Islet precursor cell (in vitro differentiated cells): ENCODE measurements around the gene PARP14.
"Not testable (repeated sequence)": the region's sequence is repeated elsewhere in the genome, so short reads cannot be mapped to it uniquely, and the experiment has no call there.

ENCODE experiments used
- DNase-seq: peaks from one replicate; pipeline ENCODE4 v3.0.0-alpha.2; 2018

Gene PARP14

GRCh38 chr3:122679085-122679881 lies 1.4 kb upstream of the PARP14 start:
- DNase-seq: peak; percentile 87

- DNase-seq: no peak
These were observed 661 bp upstream of the PARP14 start for GRCh38 chr3:122679882-122680474.

GRCh38 chr3:122681284-122681973 lies 790 bp downstream of the PARP14 start:
- DNase-seq: no peak

GRCh38 chr3:122681974-122682409 lies 1.4 kb downstream of the PARP14 start:
- no peak for DNase-seq

- DNase-seq: not testable (repeated sequence)
These were observed 2.3 kb downstream of the PARP14 start for GRCh38 chr3:122682778-122683411.

- no peak for DNase-seq
These were observed 6.7 kb downstream of the PARP14 start for GRCh38 chr3:122687298-122687697.

- DNase-seq: no peak
These were observed 8.4 kb downstream of the PARP14 start for GRCh38 chr3:122688996-122689395.

GRCh38 chr3:122689587-122689986 lies 8.9 kb downstream of the PARP14 start:
- DNase-seq: peak; percentile 81

- no peak for DNase-seq
These were observed 9.5 kb downstream of the PARP14 start for GRCh38 chr3:122690096-122690495.

- DNase-seq: no peak
These were observed 10.6 kb downstream of the PARP14 start for GRCh38 chr3:122691195-122691594.

GRCh38 chr3:122692674-122693073 lies 12.0 kb downstream of the PARP14 start:
- DNase-seq: no peak

- DNase-seq: no peak
These were observed 14.3 kb downstream of the PARP14 start for GRCh38 chr3:122694966-122695365.

- DNase-seq: no peak
These were observed 15.4 kb downstream of the PARP14 start for GRCh38 chr3:122695927-122696561.

GRCh38 chr3:122697952-122698620 lies 17.4 kb downstream of the PARP14 start:
- no peak for DNase-seq

- DNase-seq: no peak
These were observed 19.6 kb downstream of the PARP14 start for GRCh38 chr3:122700193-122700592.

GRCh38 chr3:122705379-122705778 lies 24.7 kb downstream of the PARP14 start:
- no peak for DNase-seq

GRCh38 chr3:122710616-122711251 lies 30.1 kb downstream of the PARP14 start:
- DNase-seq: not testable (repeated sequence)

GRCh38 chr3:122714273-122714672 lies 33.6 kb downstream of the PARP14 start:
- DNase-seq: no peak

GRCh38 chr3:122716667-122717066 lies 36.0 kb downstream of the PARP14 start:
- no peak for DNase-seq

GRCh38 chr3:122719273-122719921 lies 38.8 kb downstream of the PARP14 start:
- peak; percentile 55 for DNase-seq

- DNase-seq: no peak
These were observed 44.5 kb downstream of the PARP14 start for GRCh38 chr3:122725106-122725505.
